Stomach (tissue), 9 donors: Measurements from ENCODE around the gene NUDT7. TPM values are rescaled to one million over a fixed set of nuclear protein-coding genes. Genes with fewer than 3 reads are reported as not detected.

Experiments used
- DNase-seq, 2 donors: peaks; one replicate each; pipeline versions ENCODE4 v3.0.0 to v3.0.0-alpha.2; 2013 to 2019
- H3K27ac ChIP-seq, 5 donors: fragments of 200-600 bp in 4 of 5; sonication (generic) in 4 of 5; one replicate each; pipeline ENCODE4 v1.5.1; 2013 to 2019; ENCODE audit warnings: mild to moderate bottlenecking in 1 of 5, moderate library complexity in 1 of 5
- H3K27me3 ChIP-seq, 3 donors: fragments of 200-600 bp; sonication (generic); one replicate each; pipeline ENCODE4 v1.5.1; 2017 to 2019; ENCODE audit warnings: mixed run types in 1 of 3
- H3K36me3 ChIP-seq, 4 donors: fragments of 200-600 bp; sonication (generic); 1 replicate in 3 of 4; 2 replicates in 1 of 4; pipeline ENCODE4 v1.5.1; 2016 to 2019
- H3K4me1 ChIP-seq, 4 donors: fragments of 200-600 bp; sonication (generic); one replicate each; pipeline ENCODE4 v1.5.1; 2016 to 2019
- H3K4me3 ChIP-seq, 4 donors: fragments of 200-600 bp; sonication (generic) in 3 of 4; one replicate each; pipeline ENCODE4 v1.5.1; 2016 to 2019; ENCODE audit warnings: mild to moderate bottlenecking in 1 of 4
- H3K9me3 ChIP-seq, 4 donors: fragments of 200-600 bp; sonication (generic); one replicate each; pipeline ENCODE4 v1.5.1; 2016 to 2019
- CTCF ChIP-seq, 7 experiments: fragments of 450-650 bp in 4 of 7; fragments of 200-600 bp in 3 of 7; sonication (generic) in 3 of 7; IDR thresholded peaks; one replicate each; pipeline ENCODE4 v1.5.1; 2016 to 2019; ENCODE audit warnings: antibody characterized with exemption in 7 of 7, control low read depth in 2 of 7, mild to moderate bottlenecking in 1 of 7
- EP300 ChIP-seq: sonication (generic); formaldehyde crosslinking; IDR thresholded peaks from one replicate; pipeline ENCODE4 v1.6.1; 2017; ENCODE audit warnings: antibody characterized with exemption
- POLR2A ChIP-seq, 4 donors: fragments of 450-650 bp; IDR thresholded peaks; one replicate each; pipeline ENCODE4 v1.6.1; 2016; ENCODE audit warnings: antibody characterized with exemption in 4 of 4, control low read depth in 2 of 4, mild to moderate bottlenecking in 1 of 4, moderate library complexity in 1 of 4
- POLR2AphosphoS5 ChIP-seq, 3 donors: sonication (generic); formaldehyde crosslinking; IDR thresholded peaks; one replicate each; pipeline ENCODE4 v1.6.1; 2016; ENCODE audit warnings: antibody characterized with exemption in 3 of 3
- WGBS, 5 donors: extraction: QIAGEN DNeasy Blood & Tissue Kit in 3 of 5; methylation state at CpG; one replicate each; pipeline versions ENCODE4 v1.1.5 to v1.1.7; 2013 to 2018; 5-methylcytosine and 5-hydroxymethylcytosine counted together
- intact Hi-C: fragments of 100-400 bp; cut with DNase I; formaldehyde crosslinking; loops from one replicate; pipeline ENCODE4 v1.15.1; 2023; ENCODE audit warnings: low total_unique reads
- polyA plus RNA-seq, 3 donors: library from polyadenylated mRNA; stranded (reverse); fragments of 200-250 nt; gene quantifications; one replicate each; pipeline ENCODE4 v1.2.3, GENCODE V29; 2013
- total RNA-seq, 5 donors: library from RNA; depleted of rRNA; stranded (reverse); fragments of >200 nt; gene quantifications; one replicate each; pipeline versions ENCODE4 v1.1.0 to v1.2.3, GENCODE V29; 2014 to 2016
- donor health status: healthy with polysubstance abuse.
- donor health status: Bipolar disorder and iron deficiency.
- donor health status: healthy.

Gene NUDT7
- total and polyA plus RNA-seq, 8 donors = 2.2 to 14.0 (median 6.8) TPM; not detected in 2

- H3K9me3 ChIP-seq = no peaks in the 10 kb centered on the region
- H3K27ac ChIP-seq = no peak overlapping the region
- no peak for TF ChIP-seq POLR2A (IDR thresholded peaks at IDR 0.05)
- no peak for TF ChIP-seq EP300
- no peak for TF ChIP-seq CTCF (IDR thresholded peaks at IDR 0.05)
- TF ChIP-seq POLR2AphosphoS5 (IDR thresholded peaks at IDR 0.05) = no peak
- H3K36me3 ChIP-seq = peaks cover 0 to 6% (median 0%) of the 10 kb centered on the region in 4 donors
- H3K4me3 ChIP-seq = no peak overlapping the region
- WGBS, 5 donors = 56 to 84% (median 70%) methylated on average over 1 of the region's 1 CpG
- no peaks in the 10 kb centered on the region for H3K4me1 ChIP-seq
- DNase-seq = no peak
- intact Hi-C loops = no loop called here
- H3K27me3 ChIP-seq = no peaks in the 10 kb centered on the region
Observed at GRCh38 chr16:77745972-77746371, 23.7 kb downstream of the NUDT7 start.

GRCh38 chr16:77748421-77749005 lies 26.2 kb downstream of the NUDT7 start:
- no peaks in the 10 kb centered on the region for H3K27me3 ChIP-seq

GRCh38 chr16:77749415-77749814 lies 27.1 kb downstream of the NUDT7 start:
- DNase-seq = no peak
- Histone ChIP-seq H3K4me1 (no peaks in the 10 kb centered on the region), H3K4me3 (no peak overlapping the region), H3K36me3 (no peaks in the 10 kb centered on the region), H3K9me3 (no peaks in the 10 kb centered on the region), H3K27me3 (no peaks in the 10 kb centered on the region), H3K27ac (no peak overlapping the region)
- 43 to 90% (median 73%) methylated on average over 1 of the region's 1 CpG for WGBS, 5 donors
- intact Hi-C loops = no loop called here
- no peak for TF ChIP-seq POLR2A (IDR thresholded peaks at IDR 0.05)
- TF ChIP-seq POLR2AphosphoS5 (IDR thresholded peaks at IDR 0.05) = no peak
- no peak for TF ChIP-seq CTCF (IDR thresholded peaks at IDR 0.05)
- TF ChIP-seq EP300 = no peak

More at GRCh38 chr16:77748421-77749005, 26.2 kb downstream of the NUDT7 start:
- no peaks in the 10 kb centered on the region for H3K36me3 ChIP-seq
- no peak overlapping the region for H3K4me3 ChIP-seq
- DNase-seq = no peak
- intact Hi-C loops = no loop called here
- H3K4me1 ChIP-seq = no peaks in the 10 kb centered on the region
- no peak overlapping the region for H3K27ac ChIP-seq
- no peaks in the 10 kb centered on the region for H3K9me3 ChIP-seq
- WGBS, 5 donors = 44 to 69% (median 64%) methylated on average over 7 of the region's 7 CpGs
- no peak for TF ChIP-seq POLR2AphosphoS5 (IDR thresholded peaks at IDR 0.05)
- no peak for TF ChIP-seq CTCF (IDR thresholded peaks at IDR 0.05)
- no peak for TF ChIP-seq EP300
- TF ChIP-seq POLR2A (IDR thresholded peaks at IDR 0.05) = no peak

GRCh38 chr16:77758046-77758445 lies 35.7 kb downstream of the NUDT7 start:
- intact Hi-C loops = no loop called here
- WGBS, 5 donors = 83 to 92% (median 91%) methylated on average over 5 of the region's 5 CpGs
- H3K27ac ChIP-seq = no peak overlapping the region
- H3K27me3 ChIP-seq = no peaks in the 10 kb centered on the region
- no peaks in the 10 kb centered on the region for H3K9me3 ChIP-seq
- H3K4me1 ChIP-seq = no peaks in the 10 kb centered on the region
- H3K36me3 ChIP-seq = no peaks in the 10 kb centered on the region
- TF ChIP-seq CTCF (IDR thresholded peaks at IDR 0.05) (no peak), POLR2AphosphoS5 (IDR thresholded peaks at IDR 0.05) (no peak), EP300 (no peak), POLR2A (IDR thresholded peaks at IDR 0.05) (no peak)
- H3K4me3 ChIP-seq = no peak overlapping the region
- DNase-seq = no peak
